BLaER1 treated with 17β-estradiol and CSF1 and Interleukin-3, amounts not matched to agents 10 nM and 100 nM (cell line): ENCODE measurements around the gene UFSP1.

ENCODE experiments used
- H3K27ac ChIP-seq, 11 experiments: shearing (Covaris generic); formaldehyde crosslinking; 2 replicates each; pipeline ENCODE4 v1.8.1; 2022
- H3K27me3 ChIP-seq, 11 experiments: shearing (Covaris generic); formaldehyde crosslinking; 2 replicates each; pipeline ENCODE4 v1.8.1; 2022
- H3K36me3 ChIP-seq, 11 experiments: shearing (Covaris generic); formaldehyde crosslinking; 2 replicates each; pipeline ENCODE4 v1.8.1; 2022
- H3K4me1 ChIP-seq, 10 experiments: shearing (Covaris generic); formaldehyde crosslinking; 2 replicates each; pipeline ENCODE4 v1.8.1; 2022
- H3K4me2 ChIP-seq, 11 experiments: shearing (Covaris generic); formaldehyde crosslinking; 2 replicates each; pipeline ENCODE4 v1.8.1; 2022
- H3K4me3 ChIP-seq, 10 experiments: shearing (Covaris generic); formaldehyde crosslinking; 2 replicates each; pipeline ENCODE4 v1.8.1; 2022
- H3K9ac ChIP-seq, 11 experiments: shearing (Covaris generic); formaldehyde crosslinking; 2 replicates each; pipeline ENCODE4 v1.8.1; 2022
- H3K9me3 ChIP-seq, 11 experiments: shearing (Covaris generic); formaldehyde crosslinking; replicated peaks in 1 of 11; 2 replicates each; pipeline ENCODE4 v1.8.1; 2022
- H4K20me1 ChIP-seq, 11 experiments: shearing (Covaris generic); formaldehyde crosslinking; 2 replicates each; pipeline ENCODE4 v1.8.1; 2022
- Cebpa-rat ChIP-seq, 11 experiments: shearing (Covaris generic); IDR thresholded peaks; 2 replicates each; pipeline ENCODE4 v1.8.1; 2022

The UFSP1 gene

GRCh38 chr7:100886142-100886935 lies 3.2 kb downstream of the UFSP1 start:
- Histone ChIP-seq H3K9ac (peak overlapping the region; percentile 44 to 97 (median 91); a peak in 20 of 22 replicates), H3K27ac (peak overlapping the region in 10 of 11 experiments; percentile 52 to 95 (median 79); a peak in 18 of 22 replicates), H3K36me3 (peaks cover 63 to 79% (median 76%) of the 10 kb centered on the region in 11 experiments), H3K4me2 (peak overlapping the region; percentile 95 to 100 (median 99)), H3K4me3 (peak overlapping the region in 9 of 10 experiments; percentile 4 to 93 (median 41); a peak in 13 of 20 replicates), H3K27me3 (peaks cover 8 to 13% (median 12%) of the 10 kb centered on the region in 11 experiments), H3K9me3 (no peaks in the 10 kb centered on the region), H3K4me1 (peaks cover 71 to 94% (median 90%) of the 10 kb centered on the region in 10 experiments), H4K20me1 (peaks cover 34 to 77% (median 69%) of the 10 kb centered on the region in 11 experiments; a peak in 21 of 22 replicates)
- no peak for TF ChIP-seq Cebpa-rat (IDR thresholded peaks at IDR 0.05)

GRCh38 chr7:100885440-100886141 lies 3.9 kb downstream of the UFSP1 start:
- H3K4me1 ChIP-seq, result peaks cover 64 to 91% (median 85%) of the 10 kb centered on the region in 10 experiments
- H3K4me2 ChIP-seq, result peak overlapping the region; percentile 95 to 100 (median 99)
- H4K20me1 ChIP-seq, result peaks cover 42 to 85% (median 77%) of the 10 kb centered on the region in 11 experiments; a peak in 21 of 22 replicates

GRCh38 chr7:100884736-100885439 lies 4.6 kb downstream of the UFSP1 start:
- Histone ChIP-seq H3K9me3 (no peaks in the 10 kb centered on the region), H3K36me3 (peaks cover 72 to 94% (median 90%) of the 10 kb centered on the region in 11 experiments), H3K27ac (peak overlapping the region; percentile 6 to 95 (median 32); a peak in 18 of 22 replicates), H3K9ac (peak overlapping the region; percentile 18 to 97 (median 91); a peak in 19 of 22 replicates), H3K4me3 (peak overlapping the region in 7 of 10 experiments; percentile 3 to 50 (median 36); a peak in 13 of 20 replicates), H3K4me2 (peak overlapping the region; percentile 95 to 100 (median 99)), H3K27me3 (no peaks in the 10 kb centered on the region), H4K20me1 (peaks cover 47 to 92% (median 84%) of the 10 kb centered on the region in 11 experiments; a peak in 21 of 22 replicates), H3K4me1 (peaks cover 61 to 91% (median 82%) of the 10 kb centered on the region in 10 experiments)
- no peak for TF ChIP-seq Cebpa-rat (IDR thresholded peaks at IDR 0.05)

More at GRCh38 chr7:100885440-100886141, 3.9 kb downstream of the UFSP1 start:
- H3K9me3 ChIP-seq, result no peaks in the 10 kb centered on the region
- peak overlapping the region in 7 of 10 experiments; percentile 3 to 50 (median 36); a peak in 12 of 20 replicates for H3K4me3 ChIP-seq
- peak overlapping the region; percentile 6 to 95 (median 55); a peak in 16 of 22 replicates for H3K27ac ChIP-seq
- H3K36me3 ChIP-seq, result peaks cover 71 to 87% (median 84%) of the 10 kb centered on the region in 11 experiments
- peaks cover under 1 to 5% (median 4%) of the 10 kb centered on the region in 11 experiments; a peak in 19 of 22 replicates for H3K27me3 ChIP-seq
- no peak for TF ChIP-seq Cebpa-rat (IDR thresholded peaks at IDR 0.05)
- H3K9ac ChIP-seq, result peak overlapping the region; percentile 18 to 97 (median 91); a peak in 19 of 22 replicates

- Histone ChIP-seq H3K27me3 (no peaks in the 10 kb centered on the region), H3K4me2 (peak overlapping the region; percentile 95 to 100 (median 99); a peak in 21 of 22 replicates), H3K36me3 (peaks cover 82 to 99% (median 97%) of the 10 kb centered on the region in 11 experiments), H3K4me1 (peaks cover 64 to 97% (median 88%) of the 10 kb centered on the region in 10 experiments), H3K9ac (peak overlapping the region; percentile 25 to 96 (median 54); a peak in 18 of 22 replicates), H3K4me3 (no peak overlapping the region), H4K20me1 (peaks cover 62 to 98% (median 96%) of the 10 kb centered on the region in 11 experiments; a peak in 21 of 22 replicates), H3K9me3 (no peaks in the 10 kb centered on the region), H3K27ac (peak overlapping the region in 9 of 11 experiments; percentile 6 to 59 (median 26); a peak in 10 of 22 replicates)
- no peak for TF ChIP-seq Cebpa-rat (IDR thresholded peaks at IDR 0.05)
These were observed 6.6 kb downstream of the UFSP1 start for GRCh38 chr7:100882785-100883526.

GRCh38 chr7:100882201-100882600 lies 7.3 kb downstream of the UFSP1 start:
- no peak overlapping the region; a peak in 2 of 22 replicates for H3K27ac ChIP-seq
- H3K4me2 ChIP-seq, result peak overlapping the region in 1 of 11 experiments; percentile 100; a peak in 3 of 22 replicates
- peaks cover 67 to 100% (median 99%) of the 10 kb centered on the region in 11 experiments; a peak in 21 of 22 replicates for H4K20me1 ChIP-seq

GRCh38 chr7:100881136-100881535 lies 8.4 kb downstream of the UFSP1 start:
- peak overlapping the region in 8 of 11 experiments; percentile 27 to 96 (median 44); a peak in 9 of 22 replicates for H3K9ac ChIP-seq

More at GRCh38 chr7:100882201-100882600, 7.3 kb downstream of the UFSP1 start:
- Histone ChIP-seq H3K9me3 (no peaks in the 10 kb centered on the region), H3K4me3 (no peak overlapping the region), H3K4me1 (peaks cover 64 to 97% (median 88%) of the 10 kb centered on the region in 10 experiments), H3K36me3 (peaks cover 84 to 100% (median 100%) of the 10 kb centered on the region in 11 experiments), H3K27me3 (no peaks in the 10 kb centered on the region), H3K9ac (peak overlapping the region in 7 of 11 experiments; percentile 32 to 96 (median 45); a peak in 9 of 22 replicates)
- no peak for TF ChIP-seq Cebpa-rat (IDR thresholded peaks at IDR 0.05)

GRCh38 chr7:100880645-100881044 lies 8.9 kb downstream of the UFSP1 start:
- Histone ChIP-seq H3K9me3 (no peaks in the 10 kb centered on the region), H3K4me1 (peaks cover 64 to 96% (median 87%) of the 10 kb centered on the region in 10 experiments), H3K27ac (no peak overlapping the region), H3K4me2 (no peak overlapping the region), H3K36me3 (peaks cover 76 to 100% (median 98%) of the 10 kb centered on the region in 11 experiments), H3K9ac (peak overlapping the region in 6 of 11 experiments; percentile 27 to 52 (median 45); a peak in 6 of 22 replicates), H3K27me3 (no peaks in the 10 kb centered on the region), H4K20me1 (peaks cover 72 to 100% (median 99%) of the 10 kb centered on the region in 11 experiments; a peak in 21 of 22 replicates), H3K4me3 (no peak overlapping the region)
- TF ChIP-seq Cebpa-rat (IDR thresholded peaks at IDR 0.05), result no peak

More at GRCh38 chr7:100881136-100881535, 8.4 kb downstream of the UFSP1 start:
- no peaks in the 10 kb centered on the region for H3K27me3 ChIP-seq
- H3K27ac ChIP-seq, result no peak overlapping the region
- no peaks in the 10 kb centered on the region for H3K9me3 ChIP-seq
- H3K4me3 ChIP-seq, result no peak overlapping the region
- H3K4me2 ChIP-seq, result no peak overlapping the region
- H3K36me3 ChIP-seq, result peaks cover 81 to 100% (median 100%) of the 10 kb centered on the region in 11 experiments
- H4K20me1 ChIP-seq, result peaks cover 71 to 100% (median 99%) of the 10 kb centered on the region in 11 experiments; a peak in 21 of 22 replicates
- no peak for TF ChIP-seq Cebpa-rat (IDR thresholded peaks at IDR 0.05)
- H3K4me1 ChIP-seq, result peaks cover 64 to 97% (median 88%) of the 10 kb centered on the region in 10 experiments
